T-cell (primary cell): ENCODE results near the gene CD226. TPM values are rescaled to one million over a fixed set of nuclear protein-coding genes. Genes with fewer than 3 reads are reported as not detected.
"Not testable (repeated sequence)": the region's sequence is repeated elsewhere in the genome, so short reads cannot be mapped to it uniquely, and the experiment has no call there.

Source experiments
- ATAC-seq, 4 experiments: fragments of 200-7000 bp in 3 of 4; fragments of 150-1000 bp in 1 of 4; cut with Tn5 transposase; replicated peaks in 1 of 4; 1 replicate in 3 of 4; 2 replicates in 1 of 4; pipeline ENCODE4 v1.10.0; 2021; ENCODE audit warnings: moderate library complexity in 3 of 4, mild to moderate bottlenecking in 2 of 4, moderate number of reproducible peaks in 1 of 4
- CTCF ChIA-PET, 2 donors: fragments of 300-600 bp; sonication (Branson Sonifier 250); formaldehyde crosslinking; loops; one replicate each; lab custom pipeline; 2022; ENCODE audit warnings: antibody characterized with exemption in 2 of 2; lab: Charles Lee
- POLR2A ChIA-PET, 2 donors: fragments of 300-600 bp; sonication (Branson Sonifier 250); formaldehyde crosslinking; loops; one replicate each; lab custom pipeline; 2022; ENCODE audit warnings: antibody characterized with exemption in 2 of 2; lab: Charles Lee
- DNase-seq, 35 experiments: peaks; one replicate each; pipeline versions ENCODE4 v3.0.0 to v3.0.0-alpha.2; 2013 to 2023
- H3K27ac ChIP-seq: one replicate; pipeline ENCODE4 v1.5.1; 2013; ENCODE audit warnings: low read length
- H3K27me3 ChIP-seq, 2 experiments: replicated peaks in 1 of 2; 1 replicate in 1 of 2; 2 replicates in 1 of 2; pipeline versions ENCODE4 v1.6.1 to v1.7.0; 2013; ENCODE audit warnings: low read length in 1 of 2, mixed read lengths in 1 of 2; ENCODE audit not compliant: control insufficient read depth in 2 of 2, insufficient read depth in 2 of 2; ENCODE audit errors: extremely low read depth in 1 of 2
- H3K36me3 ChIP-seq, 2 donors: 1 replicate in 1 of 2; 2 replicates in 1 of 2; pipeline versions ENCODE4 v1.6.1 to v1.7.0; 2013; ENCODE audit warnings: low read length in 1 of 2; ENCODE audit not compliant: control insufficient read depth in 2 of 2, insufficient read depth in 1 of 2; ENCODE audit errors: extremely low read depth in 1 of 2
- H3K4me1 ChIP-seq, 2 experiments: 1 replicate in 1 of 2; 2 replicates in 1 of 2; pipeline versions ENCODE4 v1.6.1 to v1.7.0; 2013; ENCODE audit warnings: low read length in 2 of 2, mixed read lengths in 1 of 2; ENCODE audit not compliant: insufficient read depth in 2 of 2, control insufficient read depth in 1 of 2; ENCODE audit errors: extremely low read depth in 1 of 2
- H3K4me3 ChIP-seq, 2 donors: 1 replicate in 1 of 2; 2 replicates in 1 of 2; pipeline versions ENCODE4 v1.5.1 to v1.7.0; 2013; ENCODE audit warnings: mild to moderate bottlenecking in 2 of 2, low read length in 1 of 2, moderate library complexity in 1 of 2; ENCODE audit not compliant: control insufficient read depth in 1 of 2; ENCODE audit errors: extremely low read depth in 1 of 2
- H3K9me3 ChIP-seq: 2 replicates; pipeline ENCODE4 v1.7.0; 2013
- H3K27ac Mint-ChIP-seq, 2 donors: one replicate each; pipeline ENCODE4 v1.8.0; 2020 to 2021; ENCODE audit warnings: mild to moderate bottlenecking in 2 of 2, mixed read lengths in 2 of 2
- H3K27me3 Mint-ChIP-seq, 2 donors: one replicate each; pipeline ENCODE4 v1.8.0; 2021 to 2022; ENCODE audit warnings: mixed read lengths in 2 of 2
- H3K36me3 Mint-ChIP-seq: one replicate; pipeline ENCODE4 v1.8.0; 2021; ENCODE audit warnings: mixed read lengths
- H3K4me1 Mint-ChIP-seq, 3 donors: one replicate each; pipeline ENCODE4 v1.8.0; 2020 to 2022; ENCODE audit warnings: mixed read lengths in 3 of 3, mild to moderate bottlenecking in 1 of 3
- H3K4me3 Mint-ChIP-seq, 3 donors: one replicate each; pipeline ENCODE4 v1.8.0; 2020 to 2022; ENCODE audit warnings: mild to moderate bottlenecking in 3 of 3, mixed read lengths in 3 of 3, moderate library complexity in 3 of 3
- H3K9me3 Mint-ChIP-seq, 3 donors: one replicate each; pipeline ENCODE4 v1.8.0; 2020 to 2022; ENCODE audit warnings: mixed read lengths in 3 of 3
- WGBS: methylation state at CpG from one replicate; pipeline ENCODE4 v1.1.5; 2013; ENCODE audit warnings: missing lambda C conversion rate; ENCODE audit not compliant: insufficient coverage; 5-methylcytosine and 5-hydroxymethylcytosine counted together
- total RNA-seq, 35 experiments: library from RNA in 6 of 35; stranded (reverse) in 6 of 35; fragments of 120-200 nt in 1 of 35; gene quantifications; one replicate each; pipeline versions ENCODE4 v1.2.1 to v1.2.4 and lab custom pipeline; 2013 to 2026

CD226 gene
- total RNA-seq, 5 donors from 2014 or later (not counting 1 experiment from before 2014, with no cell fraction given): 32.2 to 87.1 (median 57.4) TPM

DNA sequence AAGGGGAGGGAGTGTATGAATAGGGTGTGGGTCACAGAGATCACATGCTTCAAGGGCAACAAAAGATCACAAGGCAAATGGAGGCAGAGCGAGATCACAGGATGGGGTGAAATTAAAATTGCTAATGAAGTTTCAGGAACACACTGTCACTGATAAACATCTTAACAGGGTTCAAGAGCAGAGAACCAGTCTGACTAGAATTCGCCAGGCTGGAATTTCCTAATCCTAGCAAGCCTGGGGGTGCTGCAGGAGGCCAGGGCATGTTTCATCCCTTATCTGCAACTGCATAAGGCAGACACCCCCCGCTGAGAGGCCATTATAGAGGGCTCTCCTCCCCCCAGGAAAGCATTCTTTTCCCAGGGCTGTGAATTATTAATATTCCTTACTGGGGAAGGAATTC lies 68.6 kb downstream of the CD226 start:
- DNase-seq, H3K4me3 Mint-ChIP-seq, CTCF ChIA-PET, H3K27ac ChIP-seq, ATAC-seq, H3K27me3 ChIP-seq, H3K9me3 ChIP-seq, H3K9me3 Mint-ChIP-seq, POLR2A ChIA-PET, H3K27ac Mint-ChIP-seq, H3K4me3 ChIP-seq, H3K27me3 Mint-ChIP-seq: not testable (repeated sequence)
- H3K4me1 Mint-ChIP-seq: peaks cover 47 to 61% (median 61%) of the 10 kb centered on the region in 3 donors
- peaks cover 39% of the 10 kb centered on the region for H3K36me3 Mint-ChIP-seq
- H3K4me1 ChIP-seq: peaks cover 0 to 14% of the 10 kb centered on the region in 2 experiments
- no CpG with 5 or more reads among the region's 3 CpGs for WGBS
- peaks cover 6 to 13% of the 10 kb centered on the region in 2 donors for H3K36me3 ChIP-seq

- no peaks in the 10 kb centered on the region for H3K9me3 ChIP-seq
- peaks cover 0 to 9% of the 10 kb centered on the region in 2 experiments for H3K4me1 ChIP-seq
- H3K27me3 Mint-ChIP-seq: no peaks in the 10 kb centered on the region
- POLR2A ChIA-PET: no interaction called here
- H3K4me1 Mint-ChIP-seq: peaks cover 47 to 56% (median 56%) of the 10 kb centered on the region in 3 donors
- peaks cover 6 to 15% of the 10 kb centered on the region in 2 donors for H3K36me3 ChIP-seq
- peak overlapping the region in 1 of 2 donors; percentile 1 for H3K27ac Mint-ChIP-seq
- no peak for DNase-seq
- WGBS: no CpG with 5 or more reads among the region's 6 CpGs
- H3K27me3 ChIP-seq: no peaks in the 10 kb centered on the region
- CTCF ChIA-PET: no interaction called here
- H3K4me3 ChIP-seq: no peak overlapping the region
- peaks cover 41% of the 10 kb centered on the region for H3K36me3 Mint-ChIP-seq
- peaks cover 0 to 2% (median 0%) of the 10 kb centered on the region in 3 donors for H3K9me3 Mint-ChIP-seq
- no peak overlapping the region for H3K27ac ChIP-seq
- no peak overlapping the region for H3K4me3 Mint-ChIP-seq
- ATAC-seq: no peak
These were observed 69.3 kb downstream of the CD226 start for GRCh38 chr18:69878213-69878933.

DNA sequence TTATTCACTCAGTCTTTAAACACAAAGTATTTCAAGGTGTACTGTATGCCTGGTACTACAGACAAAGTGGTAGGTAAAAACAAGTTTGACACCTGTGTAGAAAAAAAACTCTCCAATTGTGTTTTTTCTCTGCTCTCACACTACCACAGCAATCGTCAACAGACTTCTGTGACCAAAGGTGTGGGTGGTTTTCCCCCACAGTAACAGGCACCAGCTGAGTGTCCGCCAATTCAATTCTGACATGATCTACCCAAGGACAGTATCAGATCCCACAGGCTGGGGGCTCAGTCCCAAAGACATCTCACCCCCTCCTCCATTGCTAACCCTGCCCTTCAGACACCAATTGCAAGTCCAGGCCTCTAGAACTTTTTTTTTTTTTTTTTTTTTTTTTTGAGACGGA lies 71.2 kb downstream of the CD226 start:
- DNase-seq (peak in 3 of 35 experiments; percentile 10 to 15 (median 11)), ATAC-seq (no peak)
- peaks cover 49% of the 10 kb centered on the region for H3K36me3 Mint-ChIP-seq

DNA sequence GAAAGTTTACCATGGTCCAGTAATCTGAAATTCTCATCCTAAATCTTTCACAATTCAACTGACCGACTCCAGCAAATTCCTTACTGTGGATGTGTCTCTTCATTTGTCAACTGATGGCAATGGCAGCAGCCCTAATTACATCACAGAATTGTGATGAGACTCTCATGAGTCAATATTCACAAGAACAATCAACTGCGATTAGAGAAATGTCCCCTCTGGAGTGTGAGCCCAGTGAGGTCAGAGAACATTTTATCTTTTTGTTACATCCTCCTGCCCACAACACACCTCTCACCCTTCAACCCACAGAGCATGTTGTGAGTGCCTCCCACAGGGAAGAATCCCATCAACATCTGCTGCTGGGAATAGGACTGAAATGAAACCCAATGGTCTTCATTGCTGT lies 73.6 kb downstream of the CD226 start:
- H3K9me3 Mint-ChIP-seq: no peaks in the 10 kb centered on the region
- no peak overlapping the region for H3K4me3 Mint-ChIP-seq
- Histone ChIP-seq H3K4me1 (peaks cover 0 to 7% of the 10 kb centered on the region in 2 experiments), H3K27ac (no peak overlapping the region), H3K9me3 (no peaks in the 10 kb centered on the region), H3K4me3 (no peak overlapping the region), H3K27me3 (no peaks in the 10 kb centered on the region), H3K36me3 (peaks cover 0 to 34% of the 10 kb centered on the region in 2 donors)
- H3K4me1 Mint-ChIP-seq: peaks cover 29 to 41% (median 39%) of the 10 kb centered on the region in 3 donors
- no peak for DNase-seq
- H3K27ac Mint-ChIP-seq: peak overlapping the region; percentile 28 to 59
- peaks cover 50% of the 10 kb centered on the region for H3K36me3 Mint-ChIP-seq
- CTCF ChIA-PET: no interaction called here
- no peak for ATAC-seq
- WGBS: no CpG with 5 or more reads among the region's 2 CpGs
- POLR2A ChIA-PET: no interaction called here
- H3K27me3 Mint-ChIP-seq: no peaks in the 10 kb centered on the region

More for the DNA sequence above, 71.2 kb downstream of the CD226 start:
- H3K27ac Mint-ChIP-seq: peak overlapping the region in 1 of 2 donors; percentile 19
- H3K4me1 ChIP-seq: peaks cover 0 to 7% of the 10 kb centered on the region in 2 experiments
- H3K9me3 ChIP-seq: no peaks in the 10 kb centered on the region
- no peak overlapping the region for H3K4me3 Mint-ChIP-seq
- no peaks in the 10 kb centered on the region for H3K27me3 ChIP-seq
- H3K9me3 Mint-ChIP-seq: peaks cover 0 to 2% (median 0%) of the 10 kb centered on the region in 3 donors
- no peak overlapping the region for H3K4me3 ChIP-seq
- H3K27ac ChIP-seq: no peak overlapping the region
- H3K4me1 Mint-ChIP-seq: peaks cover 42 to 50% (median 49%) of the 10 kb centered on the region in 3 donors
- no peaks in the 10 kb centered on the region for H3K27me3 Mint-ChIP-seq
- 73% methylated on average over 2 of the region's 3 CpGs for WGBS
- peaks cover 6 to 26% of the 10 kb centered on the region in 2 donors for H3K36me3 ChIP-seq
- CTCF ChIA-PET: no interaction called here
- POLR2A ChIA-PET: no interaction called here

DNA sequence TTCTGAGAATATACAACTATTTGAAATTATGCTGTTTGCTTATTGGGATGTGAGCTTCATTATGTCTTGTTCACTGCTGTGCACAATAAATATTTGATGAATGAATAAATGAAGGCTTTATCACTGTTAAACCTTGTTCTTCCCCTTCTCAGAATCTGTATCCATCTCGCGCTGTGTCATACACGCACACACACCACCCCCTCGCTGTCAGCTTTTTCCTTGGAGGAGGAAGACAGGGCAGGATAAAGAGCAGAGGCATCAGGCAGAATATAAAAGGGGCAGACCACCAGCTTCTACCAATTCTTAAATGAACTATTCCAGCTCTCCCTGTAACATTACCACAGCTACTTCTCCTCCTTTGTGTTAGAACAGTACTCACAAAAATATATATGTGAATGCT lies 75.0 kb downstream of the CD226 start:
- no peak overlapping the region for H3K4me3 Mint-ChIP-seq
- peaks cover 0 to 7% of the 10 kb centered on the region in 2 experiments for H3K4me1 ChIP-seq
- DNase-seq: no peak
- ChIA-PET POLR2A (no interaction called here), CTCF (no interaction called here)
- H3K4me3 ChIP-seq: no peak overlapping the region
- peaks cover 0 to 41% of the 10 kb centered on the region in 2 donors for H3K36me3 ChIP-seq
- H3K9me3 ChIP-seq: no peaks in the 10 kb centered on the region
- no peak overlapping the region for H3K27ac ChIP-seq
- H3K27ac Mint-ChIP-seq: peak overlapping the region; percentile 16 to 58
- peaks cover 24 to 35% (median 30%) of the 10 kb centered on the region in 3 donors for H3K4me1 Mint-ChIP-seq
- peaks cover 51% of the 10 kb centered on the region for H3K36me3 Mint-ChIP-seq
- 86% methylated on average over 4 of the region's 4 CpGs for WGBS
- H3K9me3 Mint-ChIP-seq: no peaks in the 10 kb centered on the region
- no peak for ATAC-seq
- H3K27me3 Mint-ChIP-seq: no peaks in the 10 kb centered on the region
- H3K27me3 ChIP-seq: no peaks in the 10 kb centered on the region

DNA sequence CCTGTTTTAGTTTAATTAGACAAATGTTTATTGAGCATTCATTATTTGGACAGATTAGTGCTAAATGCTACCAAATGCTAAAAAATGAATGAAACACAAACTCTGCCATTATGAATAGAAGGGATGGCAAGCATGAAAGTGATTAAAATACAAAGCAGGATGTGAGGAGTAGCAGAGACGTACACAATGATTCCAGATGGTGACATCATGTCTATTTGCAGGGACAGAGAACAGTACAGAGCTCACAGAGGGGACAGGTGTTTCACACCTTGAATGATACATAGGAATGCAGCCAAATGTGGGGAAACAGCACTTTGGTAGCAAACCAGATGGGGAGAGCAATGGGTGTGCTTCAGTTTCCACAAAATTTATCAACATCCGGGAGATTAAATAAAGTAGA lies 76.3 kb downstream of the CD226 start:
- CTCF ChIA-PET: no interaction called here
- H3K27me3 Mint-ChIP-seq: no peaks in the 10 kb centered on the region

More for the DNA sequence above, 76.3 kb downstream of the CD226 start:
- Histone ChIP-seq H3K36me3 (peaks cover 0 to 45% of the 10 kb centered on the region in 2 donors), H3K4me3 (no peak overlapping the region), H3K4me1 (no peaks in the 10 kb centered on the region), H3K27ac (no peak overlapping the region), H3K27me3 (no peaks in the 10 kb centered on the region), H3K9me3 (no peaks in the 10 kb centered on the region)
- ATAC-seq (no peak), DNase-seq (no peak)
- WGBS: 100% methylated on average over 2 of the region's 2 CpGs
- POLR2A ChIA-PET: interaction anchor here in 1 of 2 donors (0.7 kb wide), 1 partner anchor 72 kb away, joined by 7 read pairs; no protein-coding TSS in a partner anchor
- Mint-ChIP-seq H3K9me3 (no peaks in the 10 kb centered on the region), H3K4me3 (no peak overlapping the region), H3K4me1 (peaks cover 24 to 27% (median 25%) of the 10 kb centered on the region in 3 donors), H3K27ac (peak overlapping the region; percentile 13 to 46), H3K36me3 (peaks cover 53% of the 10 kb centered on the region)
